ENCODE data around the gene UGT1A5.

DNA sequence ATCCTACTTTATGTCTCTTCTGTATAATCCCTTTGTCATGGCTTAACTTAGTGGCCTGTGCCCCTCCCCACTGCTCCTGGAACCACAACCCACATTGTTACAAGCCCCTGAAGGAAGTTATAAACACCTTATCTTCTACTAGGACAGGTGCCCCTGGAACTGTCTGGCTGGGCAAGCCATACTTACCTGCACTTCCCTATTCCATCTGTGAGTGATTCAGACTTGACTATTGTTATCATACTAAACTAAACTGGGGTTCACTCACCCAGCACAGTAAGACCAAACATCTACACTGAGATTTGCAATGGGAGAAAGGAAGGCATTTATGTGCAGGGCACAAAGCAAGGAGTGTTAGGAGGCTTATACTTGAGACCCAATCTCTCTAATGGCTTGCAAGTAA, 23.7 kb upstream of the UGT1A5 start:
- TF ChIP-seq, protein P1, sequence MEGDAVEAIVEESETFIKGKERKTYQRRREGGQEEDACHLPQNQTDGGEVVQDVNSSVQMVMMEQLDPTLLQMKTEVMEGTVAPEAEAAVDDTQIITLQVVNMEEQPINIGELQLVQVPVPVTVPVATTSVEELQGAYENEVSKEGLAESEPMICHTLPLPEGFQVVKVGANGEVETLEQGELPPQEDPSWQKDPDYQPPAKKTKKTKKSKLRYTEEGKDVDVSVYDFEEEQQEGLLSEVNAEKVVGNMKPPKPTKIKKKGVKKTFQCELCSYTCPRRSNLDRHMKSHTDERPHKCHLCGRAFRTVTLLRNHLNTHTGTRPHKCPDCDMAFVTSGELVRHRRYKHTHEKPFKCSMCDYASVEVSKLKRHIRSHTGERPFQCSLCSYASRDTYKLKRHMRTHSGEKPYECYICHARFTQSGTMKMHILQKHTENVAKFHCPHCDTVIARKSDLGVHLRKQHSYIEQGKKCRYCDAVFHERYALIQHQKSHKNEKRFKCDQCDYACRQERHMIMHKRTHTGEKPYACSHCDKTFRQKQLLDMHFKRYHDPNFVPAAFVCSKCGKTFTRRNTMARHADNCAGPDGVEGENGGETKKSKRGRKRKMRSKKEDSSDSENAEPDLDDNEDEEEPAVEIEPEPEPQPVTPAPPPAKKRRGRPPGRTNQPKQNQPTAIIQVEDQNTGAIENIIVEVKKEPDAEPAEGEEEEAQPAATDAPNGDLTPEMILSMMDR (conservative IDR thresholded peaks at IDR 0.05; ENCODE audit: low read length) = no peak
- no peak for TF ChIP-seq EZH2phosphoT487 (IDR thresholded peaks at IDR 0.05; ENCODE audit: borderline replicate concordance)
